ENCODE results near the gene ZNF296. TPM values are rescaled to one million over a fixed set of nuclear protein-coding genes. Genes with fewer than 3 reads are reported as not detected.

ZNF296 gene
- total and polyA plus RNA-seq, 2 of the 13 experiments (the other 11 are each of a cell fraction or from before 2014, with no cell fraction given), result 0.26 to 0.62 TPM

- TF ChIP-seq ZBED4 (CRISPR knock-in tag; IDR thresholded peaks at IDR 0.05; ENCODE audit: borderline replicate concordance) (no peak), U2AF2 (IDR thresholded peaks at IDR 0.05; ENCODE audit: low read depth, low read length) (no peak), ZNF17 (CRISPR knock-in tag; IDR thresholded peaks at IDR 0.05) (no peak), HBP1 (CRISPR knock-in tag; IDR thresholded peaks at IDR 0.05; ENCODE audit: low read depth) (no peak), EHMT2 (IDR thresholded peaks at IDR 0.05; ENCODE audit: borderline replicate concordance, low read depth, low read length) (no peak), ZFP62 (CRISPR knock-in tag; IDR thresholded peaks at IDR 0.05) (no peak), ATAD3A (CRISPR knock-in tag; IDR thresholded peaks at IDR 0.05) (no peak), THYN1 (CRISPR knock-in tag; IDR thresholded peaks at IDR 0.05; ENCODE audit: borderline replicate concordance, low read depth) (no peak), MBD4 (IDR thresholded peaks at IDR 0.05; ENCODE audit: borderline replicate concordance, low read length) (no peak), ZBTB2 (CRISPR knock-in tag; IDR thresholded peaks at IDR 0.05; ENCODE audit: low read depth) (no peak), SMYD3 (CRISPR knock-in tag; IDR thresholded peaks at IDR 0.05) (no peak), ELF3 (CRISPR knock-in tag; IDR thresholded peaks at IDR 0.05) (no peak), PHF21A (CRISPR knock-in tag; IDR thresholded peaks at IDR 0.05) (peak; percentile 68; the same call in 1 of the 2 replicates), KLF9 (CRISPR knock-in tag; IDR thresholded peaks at IDR 0.05; ENCODE audit: low read depth) (no peak), POLR2G (IDR thresholded peaks at IDR 0.05; ENCODE audit: low read depth, low read length) (no peak), IRF1 (CRISPR knock-in tag; IDR thresholded peaks at IDR 0.05; ENCODE audit: low read depth) (no peak), ZBTB34 (CRISPR knock-in tag; IDR thresholded peaks at IDR 0.05) (0 out of 2 replicates have a peak, but pooled peaks have one; percentile 14)
- TF ChIP-seq, protein P1, sequence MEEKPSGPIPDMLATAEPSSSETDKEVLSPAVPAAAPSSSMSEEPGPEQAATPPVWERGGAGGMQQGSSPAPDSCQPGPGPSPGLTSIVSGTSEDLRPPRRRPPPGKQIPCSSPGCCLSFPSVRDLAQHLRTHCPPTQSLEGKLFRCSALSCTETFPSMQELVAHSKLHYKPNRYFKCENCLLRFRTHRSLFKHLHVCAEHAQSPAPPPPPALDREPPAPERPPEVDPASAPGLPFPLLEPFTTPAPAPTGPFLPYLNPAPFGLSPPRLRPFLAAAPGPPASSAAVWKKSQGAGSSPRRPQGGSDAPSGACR (CRISPR knock-in tag; IDR thresholded peaks at IDR 0.05), result no peak
- TF ChIP-seq, protein P2, sequence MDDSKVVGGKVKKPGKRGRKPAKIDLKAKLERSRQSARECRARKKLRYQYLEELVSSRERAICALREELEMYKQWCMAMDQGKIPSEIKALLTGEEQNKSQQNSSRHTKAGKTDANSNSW (CRISPR knock-in tag; IDR thresholded peaks at IDR 0.05; ENCODE audit: borderline replicate concordance), result no peak
Observed at GRCh38 chr19:45103508-45104319, 27.4 kb upstream of the ZNF296 start (continued).
